GM23338 (cell line): ENCODE data around the gene GOLT1A. TPM values are rescaled to one million over a fixed set of nuclear protein-coding genes. Genes with fewer than 3 reads are reported as not detected.

Experiments
- ATAC-seq: fragments of 200-7000 bp; cut with Tn5 transposase; 3 replicates; pipeline ENCODE4 v1.9.1; 2020
- DNase-seq: peaks from one replicate; pipeline ENCODE4 v3.0.0-alpha.2; 2015; ENCODE audit warnings: low spot score
- H2AFZ ChIP-seq: fragments of 200-600 bp; sonication (generic); 2 replicates; pipeline ENCODE4 v1.8.0; 2016; ENCODE audit warnings: antibody characterized with exemption, mild to moderate bottlenecking, moderate library complexity
- H3F3A ChIP-seq: fragments of 200-600 bp; sonication (generic); replicated peaks from 2 replicates; pipeline ENCODE4 v1.8.0; 2017; ENCODE audit warnings: antibody characterized with exemption, mixed run types, low read depth
- H3K27ac ChIP-seq: fragments of 200-600 bp; sonication (generic); 2 replicates; pipeline ENCODE4 v1.6.1; 2016; ENCODE audit warnings: low read depth
- H3K27me3 ChIP-seq: fragments of 200-600 bp; sonication (generic); 2 replicates; pipeline ENCODE4 v1.8.0; 2016; ENCODE audit warnings: mild to moderate bottlenecking, mixed run types, moderate library complexity; ENCODE audit not compliant: insufficient read depth
- H3K36me3 ChIP-seq: fragments of 200-600 bp; sonication (generic); 2 replicates; pipeline ENCODE4 v1.8.0; 2016; ENCODE audit warnings: mild to moderate bottlenecking; ENCODE audit not compliant: insufficient read depth
- H3K4me1 ChIP-seq: fragments of 200-600 bp; sonication (generic); 2 replicates; pipeline ENCODE4 v1.8.0; 2016; ENCODE audit warnings: mild to moderate bottlenecking, moderate library complexity; ENCODE audit not compliant: insufficient read depth
- H3K4me2 ChIP-seq: fragments of 200-600 bp; sonication (generic); 2 replicates; pipeline ENCODE4 v1.7.1; 2017; ENCODE audit warnings: mixed run types
- H3K4me3 ChIP-seq: fragments of 200-600 bp; sonication (generic); 2 replicates; pipeline ENCODE4 v1.6.1; 2016; ENCODE audit warnings: mixed run types
- H3K79me2 ChIP-seq: fragments of 200-600 bp; sonication (generic); replicated peaks from 2 replicates; pipeline ENCODE4 v1.8.0; 2017; ENCODE audit warnings: mild to moderate bottlenecking; ENCODE audit not compliant: insufficient read depth
- H3K9me2 ChIP-seq: fragments of 200-600 bp; sonication (generic); 2 replicates; pipeline ENCODE4 v1.8.0; 2017; ENCODE audit not compliant: insufficient read depth
- H4K20me1 ChIP-seq: fragments of 200-600 bp; sonication (generic); replicated peaks from 2 replicates; pipeline ENCODE4 v1.8.0; 2017; ENCODE audit warnings: mild to moderate bottlenecking; ENCODE audit not compliant: insufficient read depth
- H3K27ac Mint-ChIP-seq: 2 replicates; pipeline ENCODE4 v1.8.0; 2020; ENCODE audit warnings: inconsistent platforms, mild to moderate bottlenecking, moderate library complexity, mixed read lengths
- H3K27me3 Mint-ChIP-seq: 3 replicates; pipeline ENCODE4 v1.8.0; 2022; ENCODE audit warnings: low read depth, mild to moderate bottlenecking, moderate library complexity, mixed read lengths, inconsistent platforms; ENCODE audit not compliant: insufficient read depth, poor library complexity
- H3K36me3 Mint-ChIP-seq: 3 replicates; pipeline ENCODE4 v1.8.0; 2021; ENCODE audit warnings: low read depth, mild to moderate bottlenecking, inconsistent platforms, moderate library complexity, mixed read lengths
- H3K4me1 Mint-ChIP-seq: 3 replicates; pipeline ENCODE4 v1.8.0; 2020; ENCODE audit warnings: mild to moderate bottlenecking, inconsistent platforms, mixed read lengths
- H3K4me3 Mint-ChIP-seq: 3 replicates; pipeline ENCODE4 v1.8.0; 2021; ENCODE audit warnings: moderate library complexity, mild to moderate bottlenecking, inconsistent platforms, mixed read lengths
- H3K9me3 Mint-ChIP-seq: 3 replicates; pipeline ENCODE4 v1.8.0; 2020; ENCODE audit warnings: moderate library complexity, mild to moderate bottlenecking, inconsistent platforms, mixed read lengths
- CREB1 ChIP-seq: fragments of 250-450 bp; sonication (Bioruptor Pico); IDR thresholded peaks from 2 replicates; pipeline ENCODE4 v1.5.0; 2020; ENCODE audit warnings: low read depth, mild to moderate bottlenecking, moderate library complexity
- ETS1 ChIP-seq: IDR thresholded peaks from 2 replicates; pipeline ENCODE4 v1.6.1; 2016; ENCODE audit warnings: antibody characterized with exemption
- EZH2phosphoT487 ChIP-seq: fragments of 200-600 bp; sonication (generic); IDR thresholded peaks from one replicate; pipeline ENCODE4 v1.8.1; 2018; ENCODE audit warnings: antibody characterized with exemption; ENCODE audit not compliant: unreplicated experiment
- JUNB ChIP-seq: IDR thresholded peaks from one replicate; pipeline ENCODE4 v1.6.1; 2016; ENCODE audit warnings: antibody characterized with exemption; ENCODE audit not compliant: unreplicated experiment
- POLR2AphosphoS5 ChIP-seq: IDR thresholded peaks from 2 replicates; pipeline ENCODE4 v1.6.1; 2016; ENCODE audit warnings: antibody characterized with exemption, low read depth
- STAT1 ChIP-seq: IDR thresholded peaks from one replicate; pipeline ENCODE4 v1.6.1; 2016; ENCODE audit warnings: antibody characterized with exemption; ENCODE audit not compliant: unreplicated experiment
- ZNF114 ChIP-seq: fragments of 250-450 bp; sonication (Bioruptor Pico); IDR thresholded peaks from 2 replicates; pipeline ENCODE4 v1.5.0; 2020; ENCODE audit warnings: mild to moderate bottlenecking, moderate library complexity
- polyA plus RNA-seq: library from polyadenylated mRNA; unstranded; fragments of >200 nt; fragmentation: Nextera tagmentation; extraction: Ambion mirVana; gene quantifications from 2 replicates; pipeline ENCODE4 v1.2.1, GENCODE V29; 2016
- total RNA-seq: library from RNA; depleted of rRNA; stranded (reverse); fragments of >200 nt; shearing (Covaris generic); gene quantifications from 2 replicates; pipeline ENCODE4 v1.2.3, GENCODE V29; 2014
- TF ChIP-seq, protein P1 (sequence below): IDR thresholded peaks from one replicate; pipeline ENCODE4 v1.6.1; 2018; ENCODE audit warnings: antibody characterized with exemption; ENCODE audit not compliant: unreplicated experiment
- TF ChIP-seq, protein P2 (sequence below), 2 experiments: fragments of 200-600 bp in 1 of 2; sonication (generic) in 1 of 2; conservative IDR thresholded peaks; 2 replicates each; pipeline versions ENCODE4 v1.5.1 to v1.6.1; 2016 to 2017; ENCODE audit warnings: antibody characterized with exemption in 2 of 2, low read depth in 2 of 2, mild to moderate bottlenecking in 2 of 2, moderate library complexity in 1 of 2
- TF ChIP-seq, protein P3 (sequence below): fragments of 250-450 bp; sonication (Bioruptor Pico); IDR thresholded peaks from 2 replicates; pipeline ENCODE4 v1.5.0; 2020; ENCODE audit warnings: mild to moderate bottlenecking, moderate library complexity

The GOLT1A gene
- total and polyA plus RNA-seq, 2 experiments from 2014 or later, result 3.0 to 7.2 TPM

DNA sequence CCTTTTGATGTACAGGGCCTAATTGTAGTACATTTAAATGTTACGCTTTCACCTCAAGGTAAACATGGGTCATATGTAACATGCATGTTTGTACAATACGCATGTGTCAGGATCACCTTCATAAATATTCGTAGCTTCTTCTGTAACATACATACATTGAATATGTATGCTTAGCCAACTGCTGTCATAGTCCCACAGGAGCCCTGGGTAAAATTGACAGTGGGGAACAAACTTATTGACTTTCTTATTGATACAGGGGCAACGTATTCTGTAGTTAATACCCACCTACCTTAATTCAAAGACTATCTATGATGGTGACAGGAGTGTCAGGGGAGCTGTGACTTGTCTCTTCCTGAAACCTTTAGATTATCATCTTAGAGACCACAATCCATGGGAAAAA is 43.9 kb downstream of the GOLT1A start (continued):
- TF ChIP-seq, protein P1, sequence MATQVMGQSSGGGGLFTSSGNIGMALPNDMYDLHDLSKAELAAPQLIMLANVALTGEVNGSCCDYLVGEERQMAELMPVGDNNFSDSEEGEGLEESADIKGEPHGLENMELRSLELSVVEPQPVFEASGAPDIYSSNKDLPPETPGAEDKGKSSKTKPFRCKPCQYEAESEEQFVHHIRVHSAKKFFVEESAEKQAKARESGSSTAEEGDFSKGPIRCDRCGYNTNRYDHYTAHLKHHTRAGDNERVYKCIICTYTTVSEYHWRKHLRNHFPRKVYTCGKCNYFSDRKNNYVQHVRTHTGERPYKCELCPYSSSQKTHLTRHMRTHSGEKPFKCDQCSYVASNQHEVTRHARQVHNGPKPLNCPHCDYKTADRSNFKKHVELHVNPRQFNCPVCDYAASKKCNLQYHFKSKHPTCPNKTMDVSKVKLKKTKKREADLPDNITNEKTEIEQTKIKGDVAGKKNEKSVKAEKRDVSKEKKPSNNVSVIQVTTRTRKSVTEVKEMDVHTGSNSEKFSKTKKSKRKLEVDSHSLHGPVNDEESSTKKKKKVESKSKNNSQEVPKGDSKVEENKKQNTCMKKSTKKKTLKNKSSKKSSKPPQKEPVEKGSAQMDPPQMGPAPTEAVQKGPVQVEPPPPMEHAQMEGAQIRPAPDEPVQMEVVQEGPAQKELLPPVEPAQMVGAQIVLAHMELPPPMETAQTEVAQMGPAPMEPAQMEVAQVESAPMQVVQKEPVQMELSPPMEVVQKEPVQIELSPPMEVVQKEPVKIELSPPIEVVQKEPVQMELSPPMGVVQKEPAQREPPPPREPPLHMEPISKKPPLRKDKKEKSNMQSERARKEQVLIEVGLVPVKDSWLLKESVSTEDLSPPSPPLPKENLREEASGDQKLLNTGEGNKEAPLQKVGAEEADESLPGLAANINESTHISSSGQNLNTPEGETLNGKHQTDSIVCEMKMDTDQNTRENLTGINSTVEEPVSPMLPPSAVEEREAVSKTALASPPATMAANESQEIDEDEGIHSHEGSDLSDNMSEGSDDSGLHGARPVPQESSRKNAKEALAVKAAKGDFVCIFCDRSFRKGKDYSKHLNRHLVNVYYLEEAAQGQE, result no peak
- TF ChIP-seq POLR2AphosphoS5 (no peak), ZNF114 (CRISPR knock-in tag) (no peak), ETS1 (no peak)
- TF ChIP-seq, protein P2, sequence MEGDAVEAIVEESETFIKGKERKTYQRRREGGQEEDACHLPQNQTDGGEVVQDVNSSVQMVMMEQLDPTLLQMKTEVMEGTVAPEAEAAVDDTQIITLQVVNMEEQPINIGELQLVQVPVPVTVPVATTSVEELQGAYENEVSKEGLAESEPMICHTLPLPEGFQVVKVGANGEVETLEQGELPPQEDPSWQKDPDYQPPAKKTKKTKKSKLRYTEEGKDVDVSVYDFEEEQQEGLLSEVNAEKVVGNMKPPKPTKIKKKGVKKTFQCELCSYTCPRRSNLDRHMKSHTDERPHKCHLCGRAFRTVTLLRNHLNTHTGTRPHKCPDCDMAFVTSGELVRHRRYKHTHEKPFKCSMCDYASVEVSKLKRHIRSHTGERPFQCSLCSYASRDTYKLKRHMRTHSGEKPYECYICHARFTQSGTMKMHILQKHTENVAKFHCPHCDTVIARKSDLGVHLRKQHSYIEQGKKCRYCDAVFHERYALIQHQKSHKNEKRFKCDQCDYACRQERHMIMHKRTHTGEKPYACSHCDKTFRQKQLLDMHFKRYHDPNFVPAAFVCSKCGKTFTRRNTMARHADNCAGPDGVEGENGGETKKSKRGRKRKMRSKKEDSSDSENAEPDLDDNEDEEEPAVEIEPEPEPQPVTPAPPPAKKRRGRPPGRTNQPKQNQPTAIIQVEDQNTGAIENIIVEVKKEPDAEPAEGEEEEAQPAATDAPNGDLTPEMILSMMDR (conservative IDR thresholded peaks at IDR 0.05; ENCODE audit: low read depth in 2 of 2), result no peak

GRCh38 chr1:204167730-204168129 is 46.1 kb downstream of the GOLT1A start:
- Mint-ChIP-seq H3K36me3 (peaks cover 8% of the 10 kb centered on the region; the same call in 2 of the 3 replicates), H3K27ac (no peak overlapping the region), H3K4me1 (no peaks in the 10 kb centered on the region), H3K4me3 (no peak overlapping the region), H3K9me3 (peaks cover 38% of the 10 kb centered on the region), H3K27me3 (peaks cover 10% of the 10 kb centered on the region)
- 0 out of 2 replicates have a peak, but pooled peaks cover 5% of the 10 kb centered on the region for H3K36me3 ChIP-seq
- H3K4me2 ChIP-seq, result no peak overlapping the region
- H3K4me1 ChIP-seq, result no peaks in the 10 kb centered on the region
- ATAC-seq (no peak), DNase-seq (no peak)
- H2AFZ ChIP-seq, result no peak overlapping the region
- no peaks in the 10 kb centered on the region for H3K27me3 ChIP-seq
- no peak overlapping the region for H3K4me3 ChIP-seq
- no peaks in the 10 kb centered on the region for H3K79me2 ChIP-seq
- H3K27ac ChIP-seq, result no peak overlapping the region
- H3F3A ChIP-seq, result no peaks in the 10 kb centered on the region
- H4K20me1 ChIP-seq, result no peaks in the 10 kb centered on the region
- 0 out of 2 replicates have a peak, but pooled peaks cover 5% of the 10 kb centered on the region for H3K9me2 ChIP-seq
- TF ChIP-seq CREB1, result no peak
- TF ChIP-seq ETS1, result no peak
- TF ChIP-seq JUNB, result no peak
- no peak for TF ChIP-seq STAT1
- TF ChIP-seq, protein P3, sequence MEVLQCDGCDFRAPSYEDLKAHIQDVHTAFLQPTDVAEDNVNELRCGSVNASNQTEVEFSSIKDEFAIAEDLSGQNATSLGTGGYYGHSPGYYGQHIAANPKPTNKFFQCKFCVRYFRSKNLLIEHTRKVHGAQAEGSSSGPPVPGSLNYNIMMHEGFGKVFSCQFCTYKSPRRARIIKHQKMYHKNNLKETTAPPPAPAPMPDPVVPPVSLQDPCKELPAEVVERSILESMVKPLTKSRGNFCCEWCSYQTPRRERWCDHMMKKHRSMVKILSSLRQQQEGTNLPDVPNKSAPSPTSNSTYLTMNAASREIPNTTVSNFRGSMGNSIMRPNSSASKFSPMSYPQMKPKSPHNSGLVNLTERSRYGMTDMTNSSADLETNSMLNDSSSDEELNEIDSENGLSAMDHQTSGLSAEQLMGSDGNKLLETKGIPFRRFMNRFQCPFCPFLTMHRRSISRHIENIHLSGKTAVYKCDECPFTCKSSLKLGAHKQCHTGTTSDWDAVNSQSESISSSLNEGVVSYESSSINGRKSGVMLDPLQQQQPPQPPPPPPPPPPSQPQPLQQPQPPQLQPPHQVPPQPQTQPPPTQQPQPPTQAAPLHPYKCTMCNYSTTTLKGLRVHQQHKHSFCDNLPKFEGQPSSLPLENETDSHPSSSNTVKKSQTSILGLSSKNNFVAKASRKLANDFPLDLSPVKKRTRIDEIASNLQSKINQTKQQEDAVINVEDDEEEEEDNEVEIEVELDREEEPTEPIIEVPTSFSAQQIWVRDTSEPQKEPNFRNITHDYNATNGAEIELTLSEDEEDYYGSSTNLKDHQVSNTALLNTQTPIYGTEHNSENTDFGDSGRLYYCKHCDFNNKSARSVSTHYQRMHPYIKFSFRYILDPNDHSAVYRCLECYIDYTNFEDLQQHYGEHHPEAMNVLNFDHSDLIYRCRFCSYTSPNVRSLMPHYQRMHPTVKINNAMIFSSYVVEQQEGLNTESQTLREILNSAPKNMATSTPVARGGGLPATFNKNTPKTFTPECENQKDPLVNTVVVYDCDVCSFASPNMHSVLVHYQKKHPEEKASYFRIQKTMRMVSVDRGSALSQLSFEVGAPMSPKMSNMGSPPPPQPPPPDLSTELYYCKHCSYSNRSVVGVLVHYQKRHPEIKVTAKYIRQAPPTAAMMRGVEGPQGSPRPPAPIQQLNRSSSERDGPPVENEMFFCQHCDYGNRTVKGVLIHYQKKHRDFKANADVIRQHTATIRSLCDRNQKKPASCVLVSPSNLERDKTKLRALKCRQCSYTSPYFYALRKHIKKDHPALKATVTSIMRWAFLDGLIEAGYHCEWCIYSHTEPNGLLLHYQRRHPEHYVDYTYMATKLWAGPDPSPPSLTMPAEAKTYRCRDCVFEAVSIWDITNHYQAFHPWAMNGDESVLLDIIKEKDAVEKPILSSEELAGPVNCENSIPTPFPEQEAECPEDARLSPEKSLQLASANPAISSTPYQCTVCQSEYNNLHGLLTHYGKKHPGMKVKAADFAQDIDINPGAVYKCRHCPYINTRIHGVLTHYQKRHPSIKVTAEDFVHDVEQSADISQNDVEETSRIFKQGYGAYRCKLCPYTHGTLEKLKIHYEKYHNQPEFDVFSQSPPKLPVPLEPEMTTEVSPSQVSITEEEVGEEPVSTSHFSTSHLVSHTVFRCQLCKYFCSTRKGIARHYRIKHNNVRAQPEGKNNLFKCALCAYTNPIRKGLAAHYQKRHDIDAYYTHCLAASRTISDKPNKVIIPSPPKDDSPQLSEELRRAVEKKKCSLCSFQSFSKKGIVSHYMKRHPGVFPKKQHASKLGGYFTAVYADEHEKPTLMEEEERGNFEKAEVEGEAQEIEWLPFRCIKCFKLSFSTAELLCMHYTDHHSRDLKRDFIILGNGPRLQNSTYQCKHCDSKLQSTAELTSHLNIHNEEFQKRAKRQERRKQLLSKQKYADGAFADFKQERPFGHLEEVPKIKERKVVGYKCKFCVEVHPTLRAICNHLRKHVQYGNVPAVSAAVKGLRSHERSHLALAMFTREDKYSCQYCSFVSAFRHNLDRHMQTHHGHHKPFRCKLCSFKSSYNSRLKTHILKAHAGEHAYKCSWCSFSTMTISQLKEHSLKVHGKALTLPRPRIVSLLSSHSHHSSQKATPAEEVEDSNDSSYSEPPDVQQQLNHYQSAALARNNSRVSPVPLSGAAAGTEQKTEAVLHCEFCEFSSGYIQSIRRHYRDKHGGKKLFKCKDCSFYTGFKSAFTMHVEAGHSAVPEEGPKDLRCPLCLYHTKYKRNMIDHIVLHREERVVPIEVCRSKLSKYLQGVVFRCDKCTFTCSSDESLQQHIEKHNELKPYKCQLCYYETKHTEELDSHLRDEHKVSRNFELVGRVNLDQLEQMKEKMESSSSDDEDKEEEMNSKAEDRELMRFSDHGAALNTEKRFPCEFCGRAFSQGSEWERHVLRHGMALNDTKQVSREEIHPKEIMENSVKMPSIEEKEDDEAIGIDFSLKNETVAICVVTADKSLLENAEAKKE (CRISPR knock-in tag), result no peak
- TF ChIP-seq EZH2phosphoT487, result no peak
- TF ChIP-seq ZNF114 (CRISPR knock-in tag), result no peak
